ENCODE data around the gene MED23. TPM values are rescaled to one million over a fixed set of nuclear protein-coding genes. Genes with fewer than 3 reads are reported as not detected.

The MED23 gene
- total and polyA plus RNA-seq, 2 experiments from 2014 or later = 22.6 to 24.9 TPM

DNA sequence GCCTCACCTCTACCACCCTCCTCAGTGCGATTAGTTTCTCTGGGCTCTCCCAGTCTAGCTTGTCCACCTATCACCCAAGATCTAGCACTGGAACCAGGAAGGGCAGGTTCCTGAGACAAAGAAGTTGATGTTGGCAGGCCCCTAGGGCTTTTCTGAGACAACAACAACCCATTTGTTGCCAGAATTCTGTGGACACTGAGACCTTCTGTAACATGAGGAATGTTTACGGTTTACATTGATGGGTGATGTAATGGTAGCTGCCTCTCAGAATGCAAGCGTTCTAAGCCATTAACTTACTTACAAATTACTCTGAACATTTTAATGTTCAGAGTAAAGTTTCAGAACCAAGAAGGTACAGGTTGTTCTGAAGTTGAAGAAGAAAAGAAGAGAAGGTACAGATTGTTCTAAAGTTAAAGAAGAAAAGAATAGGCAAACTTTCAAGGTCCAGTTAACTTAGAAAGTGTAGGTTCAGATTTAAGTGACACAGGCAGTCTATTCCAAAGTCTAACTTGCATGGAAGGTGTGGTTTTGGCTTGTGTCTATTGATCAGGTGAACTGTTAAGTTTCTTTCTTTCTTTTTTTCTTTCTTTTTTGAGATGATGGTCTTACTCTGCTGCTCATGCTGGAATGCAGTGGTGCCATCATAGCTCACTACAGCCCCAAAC, 3.7 kb upstream of the MED23 start:
- no peaks in the 10 kb centered on the region for H3K36me3 ChIP-seq
- no peaks in the 10 kb centered on the region for H3K9me3 ChIP-seq (ENCODE audit: low read depth)
- H3K27me3 ChIP-seq = no peaks in the 10 kb centered on the region
- TF ChIP-seq, protein P1, sequence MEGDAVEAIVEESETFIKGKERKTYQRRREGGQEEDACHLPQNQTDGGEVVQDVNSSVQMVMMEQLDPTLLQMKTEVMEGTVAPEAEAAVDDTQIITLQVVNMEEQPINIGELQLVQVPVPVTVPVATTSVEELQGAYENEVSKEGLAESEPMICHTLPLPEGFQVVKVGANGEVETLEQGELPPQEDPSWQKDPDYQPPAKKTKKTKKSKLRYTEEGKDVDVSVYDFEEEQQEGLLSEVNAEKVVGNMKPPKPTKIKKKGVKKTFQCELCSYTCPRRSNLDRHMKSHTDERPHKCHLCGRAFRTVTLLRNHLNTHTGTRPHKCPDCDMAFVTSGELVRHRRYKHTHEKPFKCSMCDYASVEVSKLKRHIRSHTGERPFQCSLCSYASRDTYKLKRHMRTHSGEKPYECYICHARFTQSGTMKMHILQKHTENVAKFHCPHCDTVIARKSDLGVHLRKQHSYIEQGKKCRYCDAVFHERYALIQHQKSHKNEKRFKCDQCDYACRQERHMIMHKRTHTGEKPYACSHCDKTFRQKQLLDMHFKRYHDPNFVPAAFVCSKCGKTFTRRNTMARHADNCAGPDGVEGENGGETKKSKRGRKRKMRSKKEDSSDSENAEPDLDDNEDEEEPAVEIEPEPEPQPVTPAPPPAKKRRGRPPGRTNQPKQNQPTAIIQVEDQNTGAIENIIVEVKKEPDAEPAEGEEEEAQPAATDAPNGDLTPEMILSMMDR (IDR thresholded peaks at IDR 0.05; ENCODE audit: low read depth, low read length) = no peak
- no peak overlapping the region for H3K4me3 ChIP-seq
- H3K27ac ChIP-seq = no peak overlapping the region
- H3K4me1 ChIP-seq (ENCODE audit: low read depth) = no peaks in the 10 kb centered on the region
- DNase-seq (ENCODE audit: low read depth in 1 of 2, low spot score in 1 of 2) = no peak

DNA sequence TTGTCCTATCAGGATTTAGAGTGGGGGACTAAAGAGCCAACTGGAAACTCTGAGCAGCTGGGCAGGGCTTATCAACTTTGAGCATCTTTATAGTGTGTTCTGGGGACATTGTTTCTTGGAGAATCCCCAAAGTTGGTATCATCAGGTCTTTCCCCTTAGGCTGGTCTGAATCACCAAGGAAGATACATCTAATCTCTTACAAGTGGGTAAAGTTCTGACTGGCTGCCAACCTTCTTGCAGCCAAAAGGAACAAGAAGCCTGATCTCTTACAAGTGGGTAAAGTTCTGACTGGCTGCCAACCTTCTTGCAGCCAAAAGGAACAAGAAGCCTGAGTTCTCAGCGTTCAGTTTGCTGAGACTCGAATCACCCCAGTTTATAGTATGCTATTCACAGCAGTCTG, 1.6 kb upstream of the MED23 start:
- no peaks in the 10 kb centered on the region for H3K9me3 ChIP-seq (ENCODE audit: low read depth)
- no peak overlapping the region for H3K27ac ChIP-seq
- DNase-seq (ENCODE audit: low read depth in 1 of 2, low spot score in 1 of 2) = no peak
- TF ChIP-seq, protein P1 (IDR thresholded peaks at IDR 0.05; ENCODE audit: low read depth, low read length) = no peak
- H3K36me3 ChIP-seq = peaks cover 5% of the 10 kb centered on the region
- no peak overlapping the region for H3K4me3 ChIP-seq
- no peaks in the 10 kb centered on the region for H3K27me3 ChIP-seq
- no peaks in the 10 kb centered on the region for H3K4me1 ChIP-seq (ENCODE audit: low read depth)

DNA sequence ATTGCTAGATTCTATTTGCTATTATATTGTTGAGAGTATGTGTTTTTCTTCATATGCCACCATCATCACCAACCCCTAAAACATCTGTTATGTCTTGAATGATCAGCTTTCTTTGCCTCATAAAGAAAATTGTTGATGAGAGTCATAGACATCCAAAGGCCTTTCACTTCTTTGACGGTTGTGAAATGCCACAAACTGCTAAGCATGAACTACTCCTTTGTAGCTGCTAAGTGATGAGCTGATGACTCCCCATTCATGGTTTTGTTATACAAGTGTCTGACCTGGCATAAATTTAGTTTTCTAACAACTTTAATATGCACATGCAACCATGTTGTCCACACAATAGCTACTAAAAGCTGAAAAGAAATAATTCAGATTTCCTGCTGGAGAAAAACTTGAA, 684 bp upstream of the MED23 start:
- Histone ChIP-seq H3K27ac (no peak overlapping the region), H3K36me3 (peaks cover 13% of the 10 kb centered on the region), H3K4me3 (no peak overlapping the region), H3K27me3 (no peaks in the 10 kb centered on the region), H3K9me3 (ENCODE audit: low read depth) (no peaks in the 10 kb centered on the region), H3K4me1 (ENCODE audit: low read depth) (no peaks in the 10 kb centered on the region)
- TF ChIP-seq, protein P1 (IDR thresholded peaks at IDR 0.05; ENCODE audit: low read depth, low read length) = no peak
- no peak for DNase-seq (ENCODE audit: low read depth in 1 of 2, low spot score in 1 of 2)

DNA sequence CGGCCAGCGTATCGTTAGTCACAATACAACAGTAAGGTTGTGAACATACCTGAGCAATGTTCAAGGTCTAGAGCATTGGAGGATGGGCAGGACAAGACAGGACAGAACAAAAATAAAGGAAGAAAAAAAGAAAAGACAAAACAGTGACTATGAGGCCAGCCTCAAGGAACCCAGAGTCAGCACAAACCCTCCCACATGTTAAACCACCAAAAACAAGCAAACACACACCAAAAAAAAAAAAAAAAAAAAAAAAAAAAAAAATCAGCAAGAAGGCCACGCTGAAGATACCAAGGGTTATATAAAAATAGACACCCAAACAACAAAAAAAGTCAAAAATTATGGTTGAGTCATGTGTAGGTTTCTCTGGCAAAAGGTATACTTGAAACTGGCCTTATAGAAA, 12.8 kb downstream of the MED23 start:
- Histone ChIP-seq H3K27ac (no peak overlapping the region), H3K27me3 (no peaks in the 10 kb centered on the region), H3K9me3 (ENCODE audit: low read depth) (no peaks in the 10 kb centered on the region), H3K4me1 (ENCODE audit: low read depth) (peaks cover 8% of the 10 kb centered on the region), H3K4me3 (no peak overlapping the region), H3K36me3 (peaks cover 72% of the 10 kb centered on the region)
- DNase-seq (ENCODE audit: low read depth in 1 of 2, low spot score in 1 of 2) = no peak
- TF ChIP-seq, protein P1 (IDR thresholded peaks at IDR 0.05; ENCODE audit: low read depth, low read length) = no peak

DNA sequence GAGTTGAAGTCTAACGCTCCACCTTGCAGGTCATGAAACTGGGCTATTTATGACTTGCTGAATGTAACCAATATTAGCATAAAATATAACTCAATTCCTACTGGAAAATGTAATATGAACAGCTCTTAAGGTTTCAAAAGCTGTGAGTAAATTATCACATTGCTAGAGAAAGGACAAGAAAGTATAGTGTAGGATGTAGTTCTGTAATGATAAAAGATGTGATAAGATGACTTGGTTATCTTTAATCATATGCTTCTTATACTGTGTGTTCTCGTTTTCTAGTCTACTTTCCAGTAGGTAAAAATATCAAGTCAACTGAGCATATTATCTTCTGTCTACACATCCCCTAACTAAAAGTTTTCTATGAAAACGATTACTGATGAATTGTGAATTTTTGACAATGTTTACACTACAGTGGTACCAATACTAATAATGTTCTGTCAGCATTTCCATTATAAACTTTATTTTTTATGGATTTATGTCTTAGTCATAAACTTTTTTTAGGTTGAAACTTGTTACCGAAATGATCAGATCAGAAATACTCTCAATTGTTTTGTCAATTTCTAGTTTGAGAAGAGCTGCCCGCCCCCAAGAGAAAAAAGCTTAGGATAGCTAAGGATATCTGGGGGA, 14.6 kb downstream of the MED23 start:
- Histone ChIP-seq H3K4me1 (ENCODE audit: low read depth) (peaks cover 8% of the 10 kb centered on the region), H3K27ac (no peak overlapping the region), H3K4me3 (no peak overlapping the region), H3K27me3 (no peaks in the 10 kb centered on the region), H3K9me3 (ENCODE audit: low read depth) (no peaks in the 10 kb centered on the region), H3K36me3 (peaks cover 68% of the 10 kb centered on the region)
- TF ChIP-seq, protein P1 (IDR thresholded peaks at IDR 0.05; ENCODE audit: low read depth, low read length) = no peak
- no peak for DNase-seq (ENCODE audit: low read depth in 1 of 2, low spot score in 1 of 2)
